Activated CD8-positive, alpha-beta memory T cell treated with anti-CD3 and anti-CD28 coated beads, Interleukin-2, amount 10 ng/mL, durations not matched to agents 7 days and 5 days (primary cell): ENCODE data around the gene NACC2. TPM values are rescaled to one million over a fixed set of nuclear protein-coding genes. Genes with fewer than 3 reads are reported as not detected.
"Not testable (repeated sequence)": the region's sequence is repeated elsewhere in the genome, so short reads cannot be mapped to it uniquely, and the experiment has no call there.

ENCODE experiments used
- ATAC-seq: fragments of 150-1000 bp; cut with Tn5 transposase; one replicate; pipeline ENCODE4 v1.10.0; 2021; ENCODE audit warnings: moderate library complexity
- CTCF ChIA-PET: fragments of 350-600 bp; sonication (Branson Sonifier 250); formaldehyde crosslinking; loops from one replicate; lab custom pipeline; 2021; ENCODE audit warnings: antibody characterized with exemption; lab: Charles Lee
- DNase-seq: peaks from one replicate; pipeline ENCODE4 v3.0.0-alpha.2; 2020
- H3K27ac Mint-ChIP-seq: one replicate; pipeline ENCODE4 v1.8.0; 2021; ENCODE audit warnings: mild to moderate bottlenecking, mixed read lengths
- H3K27me3 Mint-ChIP-seq: one replicate; pipeline ENCODE4 v1.8.0; 2021; ENCODE audit warnings: mixed read lengths
- H3K36me3 Mint-ChIP-seq: one replicate; pipeline ENCODE4 v1.8.0; 2021; ENCODE audit warnings: mild to moderate bottlenecking, mixed read lengths
- H3K4me1 Mint-ChIP-seq: one replicate; pipeline ENCODE4 v1.8.0; 2021; ENCODE audit warnings: mixed read lengths
- H3K4me3 Mint-ChIP-seq: one replicate; pipeline ENCODE4 v1.8.0; 2021; ENCODE audit warnings: mild to moderate bottlenecking, moderate library complexity, mixed read lengths
- H3K9me3 Mint-ChIP-seq: one replicate; pipeline ENCODE4 v1.8.0; 2022; ENCODE audit warnings: low read depth, mixed read lengths
- total RNA-seq, 2 experiments: library from RNA; stranded (reverse); gene quantifications; one replicate each; pipeline ENCODE4 v1.2.3, GENCODE V29; 2021

Gene NACC2
- total RNA-seq, 2 experiments from 2014 or later = 6.3 to 9.7 TPM

DNA sequence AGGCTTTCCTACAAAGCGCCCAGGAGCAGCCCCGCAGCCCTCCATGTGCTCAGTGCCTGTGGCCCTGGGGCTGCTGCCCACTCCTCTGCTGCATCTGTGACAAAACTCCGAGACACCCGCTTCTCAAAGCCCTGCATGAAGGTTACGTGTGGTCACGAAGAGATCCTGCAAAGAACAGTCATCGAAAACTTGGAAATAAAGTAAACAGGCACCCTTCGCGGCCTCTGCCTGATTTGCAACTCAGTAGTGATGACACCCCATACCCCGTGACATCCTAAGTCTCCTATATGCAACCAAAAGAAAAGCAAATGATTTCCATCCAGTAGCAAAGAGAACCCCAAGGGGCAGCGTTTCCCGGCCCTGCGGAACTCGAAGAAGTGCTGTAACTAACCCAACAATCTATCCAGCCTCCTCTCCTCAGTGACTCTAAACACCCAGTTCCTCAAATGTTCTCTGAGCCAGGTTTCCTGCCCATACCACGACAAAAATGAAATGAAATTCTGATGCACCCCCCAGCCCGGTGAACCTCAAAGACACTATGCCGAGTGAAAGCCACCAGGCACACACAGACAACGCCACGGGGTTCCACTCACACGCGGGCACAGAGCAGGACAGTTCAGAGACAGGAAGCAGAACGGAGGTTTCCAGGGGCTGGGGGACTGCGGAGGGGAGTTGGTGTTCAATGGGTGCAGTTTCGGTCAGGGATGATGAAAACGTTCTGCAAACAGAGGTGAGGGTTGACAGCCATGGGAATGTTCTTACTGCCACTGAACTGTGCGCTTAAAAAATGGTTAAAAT is 19.0 kb downstream of the NACC2 start:
- H3K27me3 Mint-ChIP-seq = no peaks in the 10 kb centered on the region
- DNase-seq (no peak), ATAC-seq (no peak)
- no peaks in the 10 kb centered on the region for H3K9me3 Mint-ChIP-seq
- no peaks in the 10 kb centered on the region for H3K36me3 Mint-ChIP-seq
- CTCF ChIA-PET = no interaction called here
- peaks cover 11% of the 10 kb centered on the region for H3K4me1 Mint-ChIP-seq
- no peak overlapping the region for H3K27ac Mint-ChIP-seq
- H3K4me3 Mint-ChIP-seq = no peak overlapping the region

DNA sequence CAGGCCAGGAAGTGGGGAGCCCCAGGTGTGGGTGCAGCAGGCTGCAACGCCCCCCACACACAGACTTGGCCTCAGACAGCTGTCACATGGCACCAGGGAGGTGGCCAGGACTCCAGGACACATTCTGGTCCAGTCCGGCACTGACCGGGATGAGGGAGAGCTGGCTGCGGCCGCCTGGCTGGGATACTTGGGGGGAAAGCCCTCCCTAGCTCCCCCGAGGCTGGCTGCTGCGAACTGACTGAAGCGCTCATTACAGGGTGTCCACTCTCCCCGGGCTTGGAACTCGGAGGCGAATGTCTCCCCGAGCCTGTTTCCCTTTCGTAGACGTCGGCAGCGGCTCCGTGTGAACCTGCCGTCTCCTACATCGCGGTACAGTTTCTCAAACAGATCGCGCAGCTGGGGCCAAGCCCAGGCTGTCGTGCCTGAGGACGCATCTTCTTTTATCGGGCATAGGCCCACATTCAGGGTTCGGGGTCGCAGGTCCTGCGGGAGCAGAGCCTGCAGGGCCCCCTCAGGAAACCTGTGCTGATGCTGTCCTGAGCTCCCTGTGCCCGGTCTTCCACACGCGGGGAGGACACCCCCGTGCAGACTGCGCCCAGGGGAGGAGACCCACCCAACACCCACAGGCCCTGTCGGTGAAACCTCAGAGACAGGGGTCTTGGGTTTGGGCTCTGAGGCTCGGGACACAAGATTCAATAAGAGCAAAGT is 19.8 kb downstream of the NACC2 start:
- CTCF ChIA-PET = no interaction called here
- no peaks in the 10 kb centered on the region for H3K36me3 Mint-ChIP-seq
- H3K4me1 Mint-ChIP-seq = peaks cover 11% of the 10 kb centered on the region
- ATAC-seq = no peak
- H3K9me3 Mint-ChIP-seq = no peaks in the 10 kb centered on the region
- no peak overlapping the region for H3K27ac Mint-ChIP-seq
- H3K27me3 Mint-ChIP-seq = no peaks in the 10 kb centered on the region
- DNase-seq = no peak
- no peak overlapping the region for H3K4me3 Mint-ChIP-seq

DNA sequence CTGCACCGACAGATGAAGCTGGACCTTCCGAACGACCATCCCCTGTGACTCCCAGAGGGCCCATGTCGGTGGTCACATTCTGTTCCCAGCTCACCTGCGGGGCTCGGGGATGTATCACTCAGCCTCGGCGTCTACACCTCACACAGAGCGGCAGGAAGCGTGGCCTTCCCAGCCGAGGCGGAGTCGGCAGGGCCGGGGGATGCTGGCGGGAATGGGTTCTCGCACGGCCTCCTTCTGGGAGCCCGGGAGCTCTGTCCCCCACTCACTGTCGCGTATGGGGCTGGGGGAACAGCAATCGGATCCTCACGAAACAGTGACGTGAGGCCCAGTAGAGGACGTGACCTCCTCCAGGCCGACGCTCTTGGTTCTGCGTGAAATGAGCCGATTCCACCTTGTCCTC is 20.4 kb downstream of the NACC2 start:
- CTCF ChIA-PET = no interaction called here
- ATAC-seq (no peak), DNase-seq (no peak)
- no peaks in the 10 kb centered on the region for H3K27me3 Mint-ChIP-seq
- no peaks in the 10 kb centered on the region for H3K36me3 Mint-ChIP-seq
- no peak overlapping the region for H3K27ac Mint-ChIP-seq
- peaks cover 11% of the 10 kb centered on the region for H3K4me1 Mint-ChIP-seq
- H3K9me3 Mint-ChIP-seq = peaks cover 3% of the 10 kb centered on the region
- H3K4me3 Mint-ChIP-seq = no peak overlapping the region

DNA sequence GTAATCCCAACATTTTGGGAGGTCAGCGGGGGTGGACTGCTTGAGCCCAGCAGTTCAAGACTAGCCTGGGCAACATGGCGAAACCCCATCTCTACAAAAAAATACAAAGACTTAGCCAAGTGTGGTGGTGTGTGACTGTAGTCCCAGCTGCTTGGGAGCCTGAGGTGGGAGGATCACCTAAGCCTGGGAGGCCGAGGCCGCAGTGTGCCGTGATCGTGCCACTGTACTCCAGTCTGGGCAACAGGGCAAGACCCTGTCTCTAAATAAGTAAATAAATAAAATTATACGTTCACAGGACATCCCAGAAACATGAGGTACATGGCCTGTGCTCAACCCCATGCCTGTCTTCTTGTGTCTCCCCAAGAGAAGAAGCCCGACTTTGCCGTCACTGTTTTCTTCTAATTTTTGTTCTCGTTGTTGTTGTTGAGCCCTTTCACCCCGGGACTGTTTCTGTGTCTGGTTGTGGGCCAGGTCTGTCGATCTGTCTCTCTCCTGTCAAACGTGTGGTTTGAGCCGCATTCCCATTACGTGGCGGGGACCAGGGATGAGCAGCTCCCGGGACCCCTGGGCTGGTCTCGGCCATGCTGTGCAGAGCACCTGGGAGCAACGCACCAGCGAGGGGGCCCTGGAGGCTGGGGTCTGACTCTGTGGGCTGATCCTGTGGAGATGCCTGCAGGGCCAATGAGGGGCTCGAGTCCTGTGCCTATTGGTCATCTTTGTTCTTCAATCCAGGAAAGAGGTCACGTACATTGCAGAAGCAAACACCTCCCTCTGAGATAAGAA is 32.2 kb downstream of the NACC2 start:
- H3K9me3 Mint-ChIP-seq = no peaks in the 10 kb centered on the region
- DNase-seq (no peak), ATAC-seq (no peak)
- H3K4me1 Mint-ChIP-seq = no peaks in the 10 kb centered on the region
- peaks cover 4% of the 10 kb centered on the region for H3K36me3 Mint-ChIP-seq
- no peak overlapping the region for H3K4me3 Mint-ChIP-seq
- no peak overlapping the region for H3K27ac Mint-ChIP-seq
- CTCF ChIA-PET = no interaction called here
- no peaks in the 10 kb centered on the region for H3K27me3 Mint-ChIP-seq

DNA sequence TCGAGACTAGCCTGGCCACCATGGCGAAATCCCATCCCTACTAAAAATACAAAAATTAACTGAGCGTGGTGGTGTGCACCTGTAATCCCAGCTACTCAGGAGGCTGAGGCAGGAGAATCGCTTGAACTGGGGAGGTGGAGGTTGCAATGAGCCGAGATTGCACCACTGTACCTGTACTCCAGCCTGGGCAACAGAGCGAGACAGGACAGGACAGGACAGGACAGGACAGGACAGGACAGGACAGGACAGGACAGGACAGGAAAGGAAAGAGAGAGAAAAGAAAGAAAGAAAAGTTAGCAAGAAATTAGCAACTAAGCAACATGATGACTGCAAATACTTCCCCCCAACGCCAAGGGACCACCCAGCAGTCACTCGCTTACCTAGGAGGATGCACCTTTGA is 33.2 kb downstream of the NACC2 start:
- H3K9me3 Mint-ChIP-seq, H3K4me1 Mint-ChIP-seq, ATAC-seq, CTCF ChIA-PET, H3K4me3 Mint-ChIP-seq, H3K27ac Mint-ChIP-seq, H3K27me3 Mint-ChIP-seq, H3K36me3 Mint-ChIP-seq, DNase-seq: not testable (repeated sequence)

DNA sequence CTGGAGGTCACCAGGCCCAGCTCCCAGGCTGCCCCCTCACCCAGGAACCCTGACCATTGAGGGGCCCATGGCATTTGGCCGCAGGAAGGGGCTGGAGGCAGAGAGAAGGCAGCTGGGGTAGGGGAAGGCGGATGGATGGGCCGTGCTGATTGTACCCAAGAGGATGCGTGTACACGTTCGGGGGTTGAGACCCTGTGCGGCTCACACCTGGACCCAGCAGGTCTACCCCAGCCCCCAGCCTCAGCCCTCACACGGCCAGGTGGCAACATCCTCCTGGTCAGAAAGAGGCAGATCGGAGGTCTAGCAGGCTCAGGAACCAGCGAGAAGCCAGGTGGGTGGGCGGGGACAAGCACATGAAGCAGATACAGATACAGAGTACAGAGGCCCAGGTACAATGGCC is 33.7 kb downstream of the NACC2 start:
- no peaks in the 10 kb centered on the region for H3K27me3 Mint-ChIP-seq
- ATAC-seq (no peak), DNase-seq (no peak)
- CTCF ChIA-PET = no interaction called here
- no peaks in the 10 kb centered on the region for H3K36me3 Mint-ChIP-seq
- no peak overlapping the region for H3K4me3 Mint-ChIP-seq
- no peaks in the 10 kb centered on the region for H3K9me3 Mint-ChIP-seq
- H3K4me1 Mint-ChIP-seq = no peaks in the 10 kb centered on the region
- H3K27ac Mint-ChIP-seq = no peak overlapping the region

DNA sequence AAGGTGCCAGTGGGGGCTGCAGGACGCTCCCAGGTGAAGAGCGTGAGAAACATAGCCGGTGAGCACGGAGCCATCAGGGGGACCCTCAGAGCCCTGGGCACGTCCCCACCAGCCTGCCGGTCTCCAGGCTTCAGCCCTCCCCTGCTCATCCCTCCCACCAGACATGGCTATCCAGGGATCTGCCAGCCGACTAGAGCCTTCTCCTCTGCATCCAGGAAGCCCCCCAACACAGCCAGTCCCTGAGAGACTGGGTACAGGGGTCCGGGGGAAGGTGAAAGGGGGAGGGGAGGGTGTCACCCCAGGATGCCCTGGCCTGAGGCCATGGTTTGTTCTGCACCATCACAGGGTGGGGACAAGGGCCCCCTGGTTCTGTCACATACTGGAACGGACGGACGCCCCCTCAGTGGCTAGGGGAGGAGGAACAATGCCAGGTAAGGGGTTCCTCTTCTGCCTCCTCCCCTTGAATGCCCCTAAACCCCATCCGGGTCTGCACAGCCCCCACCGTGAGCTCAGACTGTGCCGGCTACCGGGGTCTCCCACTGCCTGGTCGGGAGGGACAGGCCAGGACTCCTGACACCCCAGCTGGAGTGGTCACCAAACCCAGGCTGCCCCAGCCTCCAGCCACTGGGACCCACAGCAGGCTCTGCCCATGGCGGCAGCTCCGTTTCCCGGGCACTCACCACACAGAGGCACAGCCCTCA is 34.3 kb downstream of the NACC2 start:
- ATAC-seq (no peak), DNase-seq (no peak)

DNA sequence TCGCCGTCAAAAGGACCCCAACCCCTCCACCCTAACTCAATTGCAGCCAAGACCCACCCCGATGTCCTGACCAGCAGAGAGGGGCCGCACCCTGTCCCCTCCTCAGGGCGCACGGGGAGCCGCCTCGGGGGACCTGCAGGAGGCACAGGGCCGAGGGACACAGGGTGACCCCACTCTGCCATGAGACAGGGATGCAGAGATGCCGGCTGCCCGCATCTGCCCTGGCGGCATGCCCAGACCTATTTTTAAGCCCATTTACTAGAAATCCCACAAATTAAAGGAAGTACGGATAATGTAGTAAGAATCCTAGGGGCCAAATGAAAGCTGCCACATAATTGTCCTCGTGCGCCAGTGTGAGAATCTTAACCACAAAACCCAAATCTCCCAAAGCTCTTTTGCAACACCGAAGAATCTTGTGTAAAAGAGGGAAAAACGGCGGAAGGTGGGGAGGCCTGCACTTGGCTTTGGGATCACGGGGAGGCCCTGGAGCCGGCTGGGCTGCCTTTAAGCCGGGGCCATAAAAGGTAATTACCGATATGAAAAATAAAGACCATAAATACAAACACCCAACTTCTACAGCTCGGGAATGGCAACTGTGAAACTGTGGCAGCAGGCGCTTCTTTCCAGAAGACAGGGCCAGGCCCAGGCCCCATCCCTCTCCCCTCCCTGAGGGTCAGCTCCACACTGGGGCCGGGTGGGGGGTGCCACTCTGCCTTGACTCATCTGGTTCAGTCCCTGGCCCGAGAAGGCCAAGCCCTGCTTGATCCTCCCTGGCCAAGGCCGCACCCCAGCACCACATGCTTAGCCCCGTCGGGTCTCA is 35.0 kb downstream of the NACC2 start:
- Mint-ChIP-seq H3K9me3 (no peaks in the 10 kb centered on the region), H3K36me3 (no peaks in the 10 kb centered on the region), H3K27me3 (no peaks in the 10 kb centered on the region), H3K4me1 (no peaks in the 10 kb centered on the region), H3K4me3 (no peak overlapping the region), H3K27ac (no peak overlapping the region)
- CTCF ChIA-PET = no interaction called here
- no peak for ATAC-seq
- no peak for DNase-seq

More for the DNA sequence above, 34.3 kb downstream of the NACC2 start:
- H3K9me3 Mint-ChIP-seq = no peaks in the 10 kb centered on the region
- H3K4me3 Mint-ChIP-seq = no peak overlapping the region
- H3K36me3 Mint-ChIP-seq = no peaks in the 10 kb centered on the region
- CTCF ChIA-PET = no interaction called here
- no peaks in the 10 kb centered on the region for H3K27me3 Mint-ChIP-seq
- H3K4me1 Mint-ChIP-seq = no peaks in the 10 kb centered on the region
- no peak overlapping the region for H3K27ac Mint-ChIP-seq

DNA sequence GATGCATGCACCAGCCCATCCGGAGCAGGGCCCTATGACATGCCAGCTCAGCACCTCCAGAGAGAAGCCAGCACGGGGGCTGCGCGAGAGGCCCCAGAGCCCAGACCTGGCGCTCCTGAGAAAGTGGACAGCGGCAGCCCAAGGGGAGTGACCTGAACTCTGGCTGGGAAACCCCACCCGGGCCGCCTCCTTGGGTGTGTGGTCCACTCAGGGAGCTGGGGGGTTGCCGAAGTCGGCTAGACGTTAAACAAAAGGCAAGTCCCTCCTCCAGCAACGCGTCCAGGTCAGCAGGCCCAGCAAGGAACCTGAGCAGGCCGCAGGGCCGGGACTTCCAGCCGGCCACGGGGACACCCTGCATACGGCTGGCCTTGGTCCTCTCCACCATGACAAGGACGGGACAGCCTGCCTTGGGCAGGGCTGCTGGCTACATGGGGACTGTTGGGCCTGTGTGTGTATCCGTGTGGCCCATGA is 35.7 kb downstream of the NACC2 start:
- no peaks in the 10 kb centered on the region for H3K27me3 Mint-ChIP-seq
- no peaks in the 10 kb centered on the region for H3K9me3 Mint-ChIP-seq
- H3K4me1 Mint-ChIP-seq = peaks cover 2% of the 10 kb centered on the region
- no peak overlapping the region for H3K27ac Mint-ChIP-seq
- CTCF ChIA-PET = no interaction called here
- no peak for ATAC-seq
- H3K36me3 Mint-ChIP-seq = no peaks in the 10 kb centered on the region
- no peak for DNase-seq
- H3K4me3 Mint-ChIP-seq = no peak overlapping the region

DNA sequence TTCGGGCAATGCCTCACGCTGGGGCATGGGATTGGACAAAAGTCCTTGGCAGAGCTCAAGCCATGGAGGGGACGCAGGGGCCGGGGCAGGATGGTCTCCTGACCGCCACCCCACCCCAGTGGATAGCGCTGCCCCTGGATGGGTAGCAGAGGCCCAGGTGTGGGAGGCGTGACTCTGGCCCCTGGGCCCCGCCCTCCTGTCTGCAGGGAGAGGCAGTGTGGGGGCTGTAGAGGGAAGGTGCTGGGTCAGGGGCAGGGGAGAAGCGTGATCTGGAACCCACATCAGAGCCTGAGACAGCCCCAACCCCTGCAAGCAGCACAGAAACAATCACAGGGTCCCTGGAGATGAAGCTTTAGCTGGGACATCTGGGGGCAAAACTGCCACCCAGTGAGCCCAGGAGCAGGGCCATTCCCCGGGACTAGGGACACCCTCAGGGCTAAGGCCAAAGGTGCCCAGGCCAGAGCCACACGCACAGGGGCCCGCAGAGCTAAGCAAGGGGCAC is 36.2 kb downstream of the NACC2 start:
- no peak for ATAC-seq
- H3K36me3 Mint-ChIP-seq = no peaks in the 10 kb centered on the region
- peaks cover 3% of the 10 kb centered on the region for H3K4me1 Mint-ChIP-seq
- DNase-seq = no peak
- H3K9me3 Mint-ChIP-seq = no peaks in the 10 kb centered on the region
- H3K4me3 Mint-ChIP-seq = no peak overlapping the region
- no peaks in the 10 kb centered on the region for H3K27me3 Mint-ChIP-seq
- H3K27ac Mint-ChIP-seq = no peak overlapping the region
- CTCF ChIA-PET = interaction anchor here (1.2 kb wide), 1 partner anchor 66 kb away, joined by 3 read pairs; no protein-coding TSS in a partner anchor

DNA sequence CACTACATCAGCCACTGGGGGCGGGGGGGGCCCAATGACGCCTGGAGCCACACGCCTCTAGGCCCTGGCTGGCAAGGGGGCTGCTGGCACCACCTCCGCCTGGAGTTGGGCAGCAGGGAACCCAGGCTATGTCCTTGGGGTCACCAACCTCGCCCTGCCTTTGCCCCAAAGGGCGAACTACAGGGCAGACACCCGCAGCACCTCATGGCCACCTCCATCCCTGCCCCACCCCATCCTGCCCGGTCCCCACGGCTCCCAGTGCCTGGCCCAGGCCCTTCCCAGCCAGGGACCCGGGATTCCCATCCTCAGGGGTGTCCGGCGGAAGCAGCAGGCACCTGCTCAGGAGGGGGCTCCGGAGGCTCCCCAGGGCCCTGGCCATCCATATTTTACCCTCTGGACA is 37.0 kb downstream of the NACC2 start:
- Mint-ChIP-seq H3K4me1 (peaks cover 6% of the 10 kb centered on the region), H3K27ac (no peak overlapping the region), H3K4me3 (no peak overlapping the region), H3K9me3 (no peaks in the 10 kb centered on the region), H3K27me3 (no peaks in the 10 kb centered on the region), H3K36me3 (no peaks in the 10 kb centered on the region)
- DNase-seq (no peak), ATAC-seq (no peak)
- CTCF ChIA-PET = interaction anchor here (1.2 kb wide), 1 partner anchor 65 kb away, joined by 3 read pairs; no protein-coding TSS in a partner anchor
